Trophoblast cell (in vitro differentiated cells and primary cell): ENCODE measurements around the gene ZBTB20.

Source experiments
- DNase-seq, 2 donors: peaks; one replicate each; pipeline ENCODE4 v3.0.0-alpha.2; 2016
- H2AFZ ChIP-seq: 2 replicates; pipeline ENCODE4 v1.6.1; 2013; ENCODE audit warnings: low read length, moderate library complexity, mild to moderate bottlenecking; ENCODE audit not compliant: insufficient read depth, poor library complexity
- H2AK5ac ChIP-seq: 2 replicates; pipeline ENCODE4 v1.6.1; 2013; ENCODE audit warnings: mild to moderate bottlenecking, low read length
- H2BK120ac ChIP-seq: 2 replicates; pipeline ENCODE4 v1.6.1; 2013; ENCODE audit warnings: low read length, mild to moderate bottlenecking, moderate library complexity; ENCODE audit not compliant: insufficient read depth, poor library complexity
- H2BK12ac ChIP-seq: 2 replicates; pipeline ENCODE4 v1.6.1; 2013; ENCODE audit warnings: mild to moderate bottlenecking, low read length, moderate library complexity
- H2BK5ac ChIP-seq: 2 replicates; pipeline ENCODE4 v1.6.1; 2013; ENCODE audit warnings: low read length, low read depth, moderate library complexity, mild to moderate bottlenecking; ENCODE audit not compliant: poor library complexity
- H3K14ac ChIP-seq: 2 replicates; pipeline ENCODE4 v1.6.1; 2013; ENCODE audit warnings: mild to moderate bottlenecking, low read length
- H3K18ac ChIP-seq: 2 replicates; pipeline ENCODE4 v1.6.1; 2013; ENCODE audit warnings: mild to moderate bottlenecking, low read length
- H3K23ac ChIP-seq: 2 replicates; pipeline ENCODE4 v1.6.1; 2013; ENCODE audit warnings: low read length
- H3K27ac ChIP-seq: 2 replicates; pipeline ENCODE4 v1.5.1; 2013; ENCODE audit warnings: low read depth, mild to moderate bottlenecking, inconsistent platforms, low read length, moderate library complexity
- H3K27me3 ChIP-seq: 2 replicates; pipeline ENCODE4 v1.6.1; 2013; ENCODE audit warnings: inconsistent platforms, mild to moderate bottlenecking, low read length, moderate library complexity; ENCODE audit not compliant: insufficient read depth
- H3K36me3 ChIP-seq, 2 experiments: 1 replicate in 1 of 2; 2 replicates in 1 of 2; pipeline ENCODE4 v1.6.1; 2013; ENCODE audit warnings: low read length in 2 of 2, mild to moderate bottlenecking in 2 of 2, moderate library complexity in 1 of 2; ENCODE audit not compliant: insufficient read depth in 2 of 2, control insufficient read depth in 1 of 2
- H3K4ac ChIP-seq: 2 replicates; pipeline ENCODE4 v1.6.1; 2013; ENCODE audit warnings: low read depth, mild to moderate bottlenecking, low read length, moderate library complexity
- H3K4me1 ChIP-seq, 2 experiments: 1 replicate in 1 of 2; 2 replicates in 1 of 2; pipeline ENCODE4 v1.6.1; 2013; ENCODE audit warnings: low read length in 2 of 2, mild to moderate bottlenecking in 2 of 2, moderate library complexity in 1 of 2; ENCODE audit not compliant: insufficient read depth in 2 of 2, control insufficient read depth in 1 of 2
- H3K4me2 ChIP-seq: 2 replicates; pipeline ENCODE4 v1.6.1; 2013; ENCODE audit warnings: inconsistent platforms, mild to moderate bottlenecking, low read length, moderate library complexity
- H3K4me3 ChIP-seq: 2 replicates; pipeline ENCODE4 v1.5.1; 2013; ENCODE audit warnings: mild to moderate bottlenecking, low read depth, low read length, inconsistent platforms
- H3K79me1 ChIP-seq: one replicate; pipeline ENCODE4 v1.6.1; 2013; ENCODE audit warnings: low read length
- H3K79me2 ChIP-seq: 2 replicates; pipeline ENCODE4 v1.6.1; 2013; ENCODE audit warnings: low read length, mild to moderate bottlenecking; ENCODE audit not compliant: control insufficient read depth, insufficient read depth, poor library complexity
- H3K9ac ChIP-seq: 2 replicates; pipeline ENCODE4 v1.6.1; 2013; ENCODE audit warnings: mild to moderate bottlenecking, low read length
- H3K9me3 ChIP-seq: 2 replicates; pipeline ENCODE4 v1.6.1; 2013; ENCODE audit warnings: low read depth, mild to moderate bottlenecking, control low read depth, inconsistent platforms, low read length; ENCODE audit not compliant: insufficient read depth
- H4K12ac ChIP-seq: 2 replicates; pipeline ENCODE4 v1.6.1; 2013; ENCODE audit warnings: low read depth, mild to moderate bottlenecking, low read length, moderate library complexity
- H4K8ac ChIP-seq: 2 replicates; pipeline ENCODE4 v1.6.1; 2013; ENCODE audit warnings: low read depth, mild to moderate bottlenecking, low read length, moderate library complexity
- H4K91ac ChIP-seq: one replicate; pipeline ENCODE4 v1.6.1; 2013; ENCODE audit warnings: low read depth, mild to moderate bottlenecking, low read length, moderate library complexity
- WGBS: extraction: QIAGEN DNeasy Blood & Tissue Kit; methylation state at CpG from one replicate; pipeline ENCODE4 v1.1.7; 2013; ENCODE audit warnings: missing lambda C conversion rate; ENCODE audit not compliant: insufficient read length, insufficient coverage; ENCODE audit errors: extremely low coverage; 5-methylcytosine and 5-hydroxymethylcytosine counted together

ZBTB20 gene

GRCh38 chr3:114582929-114583328 lies 564.2 kb downstream of the ZBTB20 start:
- Histone ChIP-seq H3K27me3 (no peaks in the 10 kb centered on the region), H2AFZ (no peak overlapping the region)

GRCh38 chr3:114572364-114573062 lies 574.6 kb downstream of the ZBTB20 start:
- no peak overlapping the region for H3K4ac ChIP-seq
- H3K4me1 ChIP-seq = peaks cover 0 to 4% of the 10 kb centered on the region in 2 experiments
- DNase-seq = no peak
- no peak overlapping the region for H4K91ac ChIP-seq
- no peak overlapping the region for H3K18ac ChIP-seq
- no peak overlapping the region for H3K9ac ChIP-seq
- no peak overlapping the region for H4K12ac ChIP-seq
- H3K27me3 ChIP-seq = no peaks in the 10 kb centered on the region
- H3K4me3 ChIP-seq = no peak overlapping the region
- no peaks in the 10 kb centered on the region for H3K79me2 ChIP-seq
- no peak overlapping the region for H3K27ac ChIP-seq
- no peak overlapping the region for H2AFZ ChIP-seq
- H3K14ac ChIP-seq = no peak overlapping the region
- no peaks in the 10 kb centered on the region for H3K79me1 ChIP-seq
- H2BK120ac ChIP-seq = no peak overlapping the region
- H3K36me3 ChIP-seq = no peaks in the 10 kb centered on the region
- no peaks in the 10 kb centered on the region for H3K9me3 ChIP-seq
- WGBS = no CpG with 5 or more reads among the region's 3 CpGs
- no peak overlapping the region for H2BK12ac ChIP-seq
- no peak overlapping the region for H3K23ac ChIP-seq
- H2BK5ac ChIP-seq = no peak overlapping the region
- H4K8ac ChIP-seq = no peak overlapping the region
- no peak overlapping the region for H3K4me2 ChIP-seq
- no peak overlapping the region for H2AK5ac ChIP-seq

More at GRCh38 chr3:114582929-114583328, 564.2 kb downstream of the ZBTB20 start:
- Histone ChIP-seq H3K23ac (no peak overlapping the region), H4K12ac (no peak overlapping the region), H4K91ac (no peak overlapping the region), H3K79me2 (no peaks in the 10 kb centered on the region), H3K4me2 (no peak overlapping the region), H2BK120ac (no peak overlapping the region), H3K18ac (no peak overlapping the region), H4K8ac (no peak overlapping the region), H3K79me1 (no peaks in the 10 kb centered on the region), H2AK5ac (no peak overlapping the region), H3K4me3 (no peak overlapping the region), H3K9ac (no peak overlapping the region), H3K14ac (no peak overlapping the region), H3K36me3 (no peaks in the 10 kb centered on the region), H3K4ac (no peak overlapping the region), H3K9me3 (no peaks in the 10 kb centered on the region), H2BK5ac (no peak overlapping the region), H3K4me1 (no peaks in the 10 kb centered on the region), H2BK12ac (no peak overlapping the region), H3K27ac (no peak overlapping the region)
- no peak for DNase-seq
- no CpG with 5 or more reads among the region's 2 CpGs for WGBS

- Histone ChIP-seq H3K14ac (no peak overlapping the region), H3K4me3 (no peak overlapping the region), H3K27me3 (no peaks in the 10 kb centered on the region), H3K79me2 (no peaks in the 10 kb centered on the region), H2BK5ac (no peak overlapping the region), H4K91ac (no peak overlapping the region), H3K4me1 (peaks cover 0 to 4% of the 10 kb centered on the region in 2 experiments), H2BK120ac (no peak overlapping the region), H3K27ac (no peak overlapping the region), H3K23ac (no peak overlapping the region), H3K4me2 (no peak overlapping the region), H4K12ac (no peak overlapping the region), H2AK5ac (no peak overlapping the region), H3K9ac (no peak overlapping the region), H3K79me1 (no peaks in the 10 kb centered on the region), H3K4ac (no peak overlapping the region), H4K8ac (no peak overlapping the region), H3K9me3 (no peaks in the 10 kb centered on the region), H3K18ac (no peak overlapping the region), H2AFZ (no peak overlapping the region), H2BK12ac (no peak overlapping the region), H3K36me3 (no peaks in the 10 kb centered on the region)
- DNase-seq = no peak
- WGBS = no CpG with 5 or more reads among the region's 3 CpGs
Measured at GRCh38 chr3:114571363-114571762, 575.7 kb downstream of the ZBTB20 start.

- Histone ChIP-seq H2BK5ac (no peak overlapping the region), H3K79me2 (no peaks in the 10 kb centered on the region), H3K36me3 (no peaks in the 10 kb centered on the region), H3K79me1 (no peaks in the 10 kb centered on the region), H2AFZ (no peak overlapping the region), H3K4me3 (no peak overlapping the region), H3K9me3 (no peaks in the 10 kb centered on the region), H3K27ac (no peak overlapping the region), H4K8ac (no peak overlapping the region), H4K12ac (no peak overlapping the region), H3K14ac (no peak overlapping the region), H3K4me2 (no peak overlapping the region), H3K4me1 (peaks cover 0 to 4% of the 10 kb centered on the region in 2 experiments), H3K4ac (no peak overlapping the region), H4K91ac (no peak overlapping the region), H2BK120ac (no peak overlapping the region), H3K18ac (no peak overlapping the region), H2BK12ac (no peak overlapping the region), H3K27me3 (no peaks in the 10 kb centered on the region), H2AK5ac (no peak overlapping the region), H3K9ac (no peak overlapping the region), H3K23ac (no peak overlapping the region)
- WGBS = no CpG with 5 or more reads among the region's 2 CpGs
- no peak for DNase-seq
Measured at GRCh38 chr3:114569186-114569585, 577.9 kb downstream of the ZBTB20 start.
